GM12878 (cell line): ENCODE data around the gene MGAT1.

Experiments
- CTCF ChIP-seq, 3 experiments: IDR thresholded peaks in 2 of 3; conservative IDR thresholded peaks in 1 of 3; 2 replicates each; pipeline ENCODE4 v1.5.1; 2011; ENCODE audit warnings: low read depth in 3 of 3, low read length in 3 of 3, mild to moderate bottlenecking in 3 of 3, control low read depth in 2 of 3, moderate library complexity in 2 of 3, inconsistent platforms in 1 of 3, mixed read lengths in 1 of 3; ENCODE audit not compliant: control insufficient read depth in 2 of 3, insufficient read depth in 1 of 3; ENCODE audit errors: extremely low read depth in 1 of 3
- JUND ChIP-seq: IDR thresholded peaks from 2 replicates; pipeline ENCODE4 v1.6.1; 2012; ENCODE audit warnings: low read depth, mild to moderate bottlenecking, low read length, improper control_type of control experiment, moderate library complexity
- RAD21 ChIP-seq: IDR thresholded peaks from 2 replicates; pipeline ENCODE4 v1.6.1; 2011; ENCODE audit warnings: mild to moderate bottlenecking, low read depth, low read length, moderate library complexity; ENCODE audit not compliant: insufficient read depth
- TCF12 ChIP-seq: IDR thresholded peaks from 2 replicates; pipeline ENCODE4 v1.6.1; 2011; ENCODE audit warnings: low read depth, mild to moderate bottlenecking, low read length
- ZNF24 ChIP-seq: fragments of 450-650 bp; IDR thresholded peaks from 2 replicates; pipeline ENCODE4 v1.6.1; 2017; ENCODE audit warnings: antibody characterized with exemption, mild to moderate bottlenecking

GRCh38 chr5:180808461-180809000 is 5.9 kb upstream of the MGAT1 start:
- no peak for TF ChIP-seq CTCF (IDR thresholded peaks at IDR 0.05 in 2 of 3, conservative IDR thresholded peaks at IDR 0.05 in 1 of 3; ENCODE audit: control insufficient read depth in 2 of 3, extremely low read depth in 1 of 3, insufficient read depth in 1 of 3, low read depth in 3 of 3, low read length in 3 of 3)
- no peak for TF ChIP-seq JUND
- TF ChIP-seq TCF12 = no peak
- no peak for TF ChIP-seq ZNF24
- TF ChIP-seq RAD21 = no peak
